SK-N-SH treated with all-trans-retinoic acid at 6 μM for 48 hours (cell line): ENCODE results near the gene C20orf144.
"Not testable (repeated sequence)": the region's sequence is repeated elsewhere in the genome, so short reads cannot be mapped to it uniquely, and the experiment has no call there.

Experiments used
- ATAC-seq: fragments of 200-7000 bp; cut with Tn5 transposase; 3 replicates; pipeline ENCODE4 v1.9.1; 2020; ENCODE audit warnings: mild to moderate bottlenecking, moderate library complexity
- ARNTL ChIP-seq: fragments of 450-650 bp; formaldehyde crosslinking; IDR thresholded peaks from 2 replicates; pipeline ENCODE4 v1.5.0; 2020; ENCODE audit warnings: low read depth, mild to moderate bottlenecking, moderate library complexity, borderline replicate concordance
- BACH2 ChIP-seq: fragments of 250-450 bp; sonication (Bioruptor Pico); IDR thresholded peaks from 2 replicates; pipeline ENCODE4 v1.9.0; 2021; ENCODE audit warnings: mild to moderate bottlenecking, borderline replicate concordance
- CSDC2 ChIP-seq: fragments of 250-450 bp; sonication (Bioruptor Pico); IDR thresholded peaks from 2 replicates; pipeline ENCODE4 v1.5.0; 2020; ENCODE audit warnings: mild to moderate bottlenecking, moderate library complexity
- ESRRG ChIP-seq: fragments of 250-450 bp; sonication (Bioruptor Pico); IDR thresholded peaks from 2 replicates; pipeline ENCODE4 v1.6.1; 2021; ENCODE audit warnings: mild to moderate bottlenecking
- GLIS3 ChIP-seq: fragments of 250-450 bp; sonication (Bioruptor Pico); IDR thresholded peaks from 2 replicates; pipeline ENCODE4 v1.5.0; 2020; ENCODE audit warnings: mild to moderate bottlenecking, moderate library complexity
- OSR1 ChIP-seq: fragments of 250-450 bp; sonication (Bioruptor Pico); IDR thresholded peaks from 2 replicates; pipeline ENCODE4 v1.8.0; 2022; ENCODE audit warnings: moderate library complexity, mild to moderate bottlenecking, inconsistent platforms
- PPARA ChIP-seq: fragments of 250-450 bp; sonication (Bioruptor Pico); IDR thresholded peaks from 2 replicates; pipeline ENCODE4 v1.5.0; 2020; ENCODE audit warnings: mild to moderate bottlenecking, borderline replicate concordance
- RARB ChIP-seq: fragments of 250-450 bp; sonication (Bioruptor Pico); IDR thresholded peaks from 2 replicates; pipeline ENCODE4 v1.8.0; 2021; ENCODE audit warnings: mild to moderate bottlenecking, moderate library complexity
- SNAI2 ChIP-seq: fragments of 250-450 bp; sonication (Bioruptor Pico); IDR thresholded peaks from 2 replicates; pipeline ENCODE4 v1.5.0; 2020; ENCODE audit warnings: mild to moderate bottlenecking, moderate library complexity
- TCF4 ChIP-seq: fragments of 250-450 bp; sonication (Bioruptor Pico); IDR thresholded peaks from 2 replicates; pipeline ENCODE4 v1.8.0; 2021; ENCODE audit warnings: mild to moderate bottlenecking, moderate library complexity, borderline replicate concordance
- ZC3H10 ChIP-seq: fragments of 250-450 bp; sonication (Bioruptor Pico); IDR thresholded peaks from 2 replicates; pipeline ENCODE4 v1.5.1; 2021; ENCODE audit warnings: mild to moderate bottlenecking, moderate library complexity
- ZFP3 ChIP-seq: fragments of 250-450 bp; sonication (Bioruptor Pico); IDR thresholded peaks from 2 replicates; pipeline ENCODE4 v1.5.0; 2020; ENCODE audit warnings: mild to moderate bottlenecking, moderate library complexity
- ZFP30 ChIP-seq: fragments of 450-650 bp; formaldehyde crosslinking; IDR thresholded peaks from 2 replicates; pipeline ENCODE4 v1.5.0; 2022; ENCODE audit warnings: mild to moderate bottlenecking, moderate library complexity
- ZNF565 ChIP-seq: fragments of 450-650 bp; formaldehyde crosslinking; conservative IDR thresholded peaks from 2 replicates; pipeline ENCODE4 v1.5.0; 2020; ENCODE audit warnings: low read depth, mild to moderate bottlenecking, moderate library complexity
- ZNF8 ChIP-seq: fragments of 450-650 bp; formaldehyde crosslinking; IDR thresholded peaks from 2 replicates; pipeline ENCODE4 v1.5.0; 2020; ENCODE audit warnings: mild to moderate bottlenecking, moderate library complexity
- TF ChIP-seq, protein P1 (sequence below): fragments of 250-450 bp; sonication (Bioruptor Pico); IDR thresholded peaks from 2 replicates; pipeline ENCODE4 v1.8.0; 2021; ENCODE audit warnings: low read depth, mild to moderate bottlenecking, moderate library complexity, borderline replicate concordance
- TF ChIP-seq, protein P2 (sequence below): fragments of 250-450 bp; sonication (Bioruptor Pico); IDR thresholded peaks from 2 replicates; pipeline ENCODE4 v1.5.1; 2020; ENCODE audit warnings: low read depth, mild to moderate bottlenecking, moderate library complexity
- TF ChIP-seq, protein P3 (sequence below): fragments of 250-450 bp; sonication (Bioruptor Pico); IDR thresholded peaks from 2 replicates; pipeline ENCODE4 v1.5.1; 2021; ENCODE audit warnings: mild to moderate bottlenecking, moderate library complexity
- TF ChIP-seq, protein P4 (sequence below): fragments of 250-450 bp; sonication (Bioruptor Pico); IDR thresholded peaks from 2 replicates; pipeline ENCODE4 v1.8.0; 2020; ENCODE audit warnings: mild to moderate bottlenecking, moderate library complexity, borderline replicate concordance

The C20orf144 gene

DNA sequence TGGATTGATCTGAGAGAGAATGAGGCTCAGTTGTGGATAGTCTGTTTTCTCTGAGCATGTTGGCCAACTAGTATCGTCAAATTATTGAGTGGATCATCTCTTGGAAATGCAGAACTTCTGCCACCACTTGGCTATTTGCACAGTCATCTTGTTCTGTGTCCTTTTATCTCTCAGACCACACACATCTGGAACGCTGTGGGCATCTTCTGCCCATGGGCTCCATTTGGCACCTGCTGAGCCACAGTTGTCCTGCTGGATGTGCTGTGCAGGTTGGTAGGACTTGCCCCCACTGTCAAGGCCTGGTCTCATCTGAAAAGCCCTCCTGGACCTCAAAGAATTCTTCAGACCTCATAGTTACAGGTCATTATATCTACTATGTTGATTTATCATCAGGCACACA, 16.7 kb upstream of the C20orf144 start:
- TF ChIP-seq BACH2 (CRISPR knock-in tag) (no peak), OSR1 (CRISPR knock-in tag) (no peak), GLIS3 (CRISPR knock-in tag) (no peak), ESRRG (CRISPR knock-in tag) (no peak), ZNF8 (no peak), PPARA (CRISPR knock-in tag) (no peak), ZFP30 (CRISPR knock-in tag) (no peak), RARB (CRISPR knock-in tag) (no peak), ZC3H10 (CRISPR knock-in tag) (no peak), CSDC2 (CRISPR knock-in tag) (no peak), SNAI2 (CRISPR knock-in tag) (no peak)
- TF ChIP-seq, protein P1, sequence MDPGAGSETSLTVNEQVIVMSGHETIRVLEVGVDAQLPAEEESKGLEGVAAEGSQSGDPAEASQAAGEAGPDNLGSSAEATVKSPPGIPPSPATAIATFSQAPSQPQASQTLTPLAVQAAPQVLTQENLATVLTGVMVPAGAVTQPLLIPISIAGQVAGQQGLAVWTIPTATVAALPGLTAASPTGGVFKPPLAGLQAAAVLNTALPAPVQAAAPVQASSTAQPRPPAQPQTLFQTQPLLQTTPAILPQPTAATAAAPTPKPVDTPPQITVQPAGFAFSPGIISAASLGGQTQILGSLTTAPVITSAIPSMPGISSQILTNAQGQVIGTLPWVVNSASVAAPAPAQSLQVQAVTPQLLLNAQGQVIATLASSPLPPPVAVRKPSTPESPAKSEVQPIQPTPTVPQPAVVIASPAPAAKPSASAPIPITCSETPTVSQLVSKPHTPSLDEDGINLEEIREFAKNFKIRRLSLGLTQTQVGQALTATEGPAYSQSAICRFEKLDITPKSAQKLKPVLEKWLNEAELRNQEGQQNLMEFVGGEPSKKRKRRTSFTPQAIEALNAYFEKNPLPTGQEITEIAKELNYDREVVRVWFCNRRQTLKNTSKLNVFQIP, result no peak
- TF ChIP-seq, protein P2, sequence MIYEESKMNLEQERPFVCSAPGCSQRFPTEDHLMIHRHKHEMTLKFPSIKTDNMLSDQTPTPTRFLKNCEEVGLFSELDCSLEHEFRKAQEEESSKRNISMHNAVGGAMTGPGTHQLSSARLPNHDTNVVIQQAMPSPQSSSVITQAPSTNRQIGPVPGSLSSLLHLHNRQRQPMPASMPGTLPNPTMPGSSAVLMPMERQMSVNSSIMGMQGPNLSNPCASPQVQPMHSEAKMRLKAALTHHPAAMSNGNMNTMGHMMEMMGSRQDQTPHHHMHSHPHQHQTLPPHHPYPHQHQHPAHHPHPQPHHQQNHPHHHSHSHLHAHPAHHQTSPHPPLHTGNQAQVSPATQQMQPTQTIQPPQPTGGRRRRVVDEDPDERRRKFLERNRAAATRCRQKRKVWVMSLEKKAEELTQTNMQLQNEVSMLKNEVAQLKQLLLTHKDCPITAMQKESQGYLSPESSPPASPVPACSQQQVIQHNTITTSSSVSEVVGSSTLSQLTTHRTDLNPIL (CRISPR knock-in tag), result no peak
- TF ChIP-seq, protein P3, sequence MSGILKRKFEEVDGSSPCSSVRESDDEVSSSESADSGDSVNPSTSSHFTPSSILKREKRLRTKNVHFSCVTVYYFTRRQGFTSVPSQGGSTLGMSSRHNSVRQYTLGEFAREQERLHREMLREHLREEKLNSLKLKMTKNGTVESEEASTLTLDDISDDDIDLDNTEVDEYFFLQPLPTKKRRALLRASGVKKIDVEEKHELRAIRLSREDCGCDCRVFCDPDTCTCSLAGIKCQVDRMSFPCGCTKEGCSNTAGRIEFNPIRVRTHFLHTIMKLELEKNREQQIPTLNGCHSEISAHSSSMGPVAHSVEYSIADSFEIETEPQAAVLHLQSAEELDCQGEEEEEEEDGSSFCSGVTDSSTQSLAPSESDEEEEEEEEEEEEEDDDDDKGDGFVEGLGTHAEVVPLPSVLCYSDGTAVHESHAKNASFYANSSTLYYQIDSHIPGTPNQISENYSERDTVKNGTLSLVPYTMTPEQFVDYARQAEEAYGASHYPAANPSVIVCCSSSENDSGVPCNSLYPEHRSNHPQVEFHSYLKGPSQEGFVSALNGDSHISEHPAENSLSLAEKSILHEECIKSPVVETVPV (CRISPR knock-in tag), result no peak
- TF ChIP-seq, protein P4, sequence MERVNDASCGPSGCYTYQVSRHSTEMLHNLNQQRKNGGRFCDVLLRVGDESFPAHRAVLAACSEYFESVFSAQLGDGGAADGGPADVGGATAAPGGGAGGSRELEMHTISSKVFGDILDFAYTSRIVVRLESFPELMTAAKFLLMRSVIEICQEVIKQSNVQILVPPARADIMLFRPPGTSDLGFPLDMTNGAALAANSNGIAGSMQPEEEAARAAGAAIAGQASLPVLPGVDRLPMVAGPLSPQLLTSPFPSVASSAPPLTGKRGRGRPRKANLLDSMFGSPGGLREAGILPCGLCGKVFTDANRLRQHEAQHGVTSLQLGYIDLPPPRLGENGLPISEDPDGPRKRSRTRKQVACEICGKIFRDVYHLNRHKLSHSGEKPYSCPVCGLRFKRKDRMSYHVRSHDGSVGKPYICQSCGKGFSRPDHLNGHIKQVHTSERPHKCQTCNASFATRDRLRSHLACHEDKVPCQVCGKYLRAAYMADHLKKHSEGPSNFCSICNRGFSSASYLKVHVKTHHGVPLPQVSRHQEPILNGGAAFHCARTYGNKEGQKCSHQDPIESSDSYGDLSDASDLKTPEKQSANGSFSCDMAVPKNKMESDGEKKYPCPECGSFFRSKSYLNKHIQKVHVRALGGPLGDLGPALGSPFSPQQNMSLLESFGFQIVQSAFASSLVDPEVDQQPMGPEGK, result no peak
- no peak for ATAC-seq

DNA sequence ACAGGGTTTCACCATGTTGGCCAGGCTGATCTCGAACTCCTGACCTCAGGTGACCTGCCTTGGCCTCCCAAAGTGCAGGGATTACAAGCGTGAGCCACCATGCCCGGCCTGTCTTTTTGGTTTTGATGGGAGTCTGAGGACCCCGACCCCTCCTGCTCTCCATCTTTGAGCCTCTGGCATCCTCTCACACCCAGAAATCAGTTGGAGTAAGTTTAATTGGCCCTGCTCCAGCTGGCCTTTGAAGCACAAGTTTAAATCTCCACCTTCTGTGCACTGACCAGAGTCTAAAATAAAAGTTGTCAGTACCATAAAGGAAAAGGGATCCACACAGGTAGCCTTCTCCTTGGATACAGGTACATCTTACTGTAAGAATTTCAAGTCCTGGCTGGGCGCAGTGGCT, 15.9 kb upstream of the C20orf144 start:
- ATAC-seq, result no peak
- TF ChIP-seq, protein P1, result no peak

DNA sequence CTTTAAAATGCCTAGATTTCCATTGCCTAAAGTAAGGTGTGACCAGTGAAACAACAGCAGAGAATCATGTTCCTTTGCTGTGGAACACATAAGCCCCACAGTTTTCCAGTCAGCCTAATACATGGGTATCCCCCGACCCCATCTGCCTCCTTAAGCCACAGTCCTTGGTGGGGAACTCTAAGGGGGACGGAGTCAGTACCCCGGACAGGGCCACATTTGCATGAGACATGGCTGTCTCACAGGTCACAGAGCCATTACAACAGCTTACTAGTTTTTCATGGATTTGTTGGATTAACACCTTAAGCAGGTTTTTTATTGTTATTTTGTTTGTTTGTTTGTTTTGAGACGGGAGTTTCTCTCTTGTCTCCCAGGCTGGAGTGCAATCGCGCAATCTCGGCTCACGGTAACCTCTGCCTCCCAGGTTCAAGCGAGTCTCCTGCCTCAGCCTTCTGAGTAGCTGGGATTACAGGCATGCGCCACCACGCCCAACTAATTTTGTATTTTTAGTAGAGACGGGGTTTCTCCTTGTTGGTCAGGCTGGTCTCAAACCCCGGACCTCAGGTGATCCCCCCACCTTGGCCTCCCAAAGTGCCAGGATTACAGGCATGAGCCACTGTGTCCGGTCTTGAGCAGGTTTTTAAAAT, 15.0 kb upstream of the C20orf144 start:
- ATAC-seq, result not testable (repeated sequence)

DNA sequence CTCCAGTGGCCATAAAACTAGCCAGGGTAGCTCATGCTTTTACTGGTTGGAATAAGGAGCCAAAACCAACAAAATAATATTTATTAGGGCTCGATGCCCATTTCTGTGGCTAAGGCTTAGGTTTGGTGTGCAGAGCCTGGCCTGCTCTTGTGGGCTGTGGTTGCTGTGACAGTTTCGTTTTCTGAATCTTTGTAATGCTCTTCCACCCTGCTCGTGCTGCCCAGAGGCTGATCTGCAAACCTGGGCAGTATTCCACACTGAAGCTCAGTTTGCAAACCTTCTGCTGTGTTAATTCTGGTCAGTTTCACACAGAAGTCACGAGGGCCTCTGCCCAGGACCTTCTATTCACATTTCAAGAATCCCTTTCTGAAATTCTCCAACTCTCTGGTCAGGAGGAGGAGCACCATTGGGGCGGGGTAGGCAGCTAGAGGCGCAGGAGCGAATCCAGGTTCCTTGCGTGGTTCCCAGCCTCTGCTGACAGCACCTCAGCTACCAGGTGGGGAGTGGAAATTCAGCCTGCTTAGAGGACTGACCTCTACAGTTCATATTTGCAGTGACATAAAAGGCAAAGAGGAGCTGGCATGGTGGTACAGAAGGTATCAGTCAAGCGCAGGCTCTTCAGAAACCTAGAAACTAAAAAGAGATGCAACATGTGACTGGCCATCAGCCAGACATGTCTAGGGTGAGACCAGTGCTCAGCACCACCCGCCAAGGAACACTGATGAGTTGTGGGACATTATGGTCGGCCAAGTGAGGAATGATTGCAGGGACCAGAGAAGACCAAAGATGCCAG, 14.3 kb upstream of the C20orf144 start:
- ATAC-seq, result no peak
- TF ChIP-seq TCF4 (CRISPR knock-in tag), result no peak
- TF ChIP-seq ZFP3 (CRISPR knock-in tag), result no peak
- no peak for TF ChIP-seq ARNTL (CRISPR knock-in tag)
- TF ChIP-seq ZNF565, result no peak
- TF ChIP-seq RARB (CRISPR knock-in tag), result no peak
